Globus pallidus (tissue), 1 donor: ENCODE measurements around the gene UBE2L5.
"Not testable (repeated sequence)": the region's sequence is repeated elsewhere in the genome, so short reads cannot be mapped to it uniquely, and the experiment has no call there.

Experiments used
- DNase-seq: peaks from one replicate; pipeline ENCODE4 v3.0.0-alpha.2; 2015; ENCODE audit warnings: low spot score

The UBE2L5 gene

DNA sequence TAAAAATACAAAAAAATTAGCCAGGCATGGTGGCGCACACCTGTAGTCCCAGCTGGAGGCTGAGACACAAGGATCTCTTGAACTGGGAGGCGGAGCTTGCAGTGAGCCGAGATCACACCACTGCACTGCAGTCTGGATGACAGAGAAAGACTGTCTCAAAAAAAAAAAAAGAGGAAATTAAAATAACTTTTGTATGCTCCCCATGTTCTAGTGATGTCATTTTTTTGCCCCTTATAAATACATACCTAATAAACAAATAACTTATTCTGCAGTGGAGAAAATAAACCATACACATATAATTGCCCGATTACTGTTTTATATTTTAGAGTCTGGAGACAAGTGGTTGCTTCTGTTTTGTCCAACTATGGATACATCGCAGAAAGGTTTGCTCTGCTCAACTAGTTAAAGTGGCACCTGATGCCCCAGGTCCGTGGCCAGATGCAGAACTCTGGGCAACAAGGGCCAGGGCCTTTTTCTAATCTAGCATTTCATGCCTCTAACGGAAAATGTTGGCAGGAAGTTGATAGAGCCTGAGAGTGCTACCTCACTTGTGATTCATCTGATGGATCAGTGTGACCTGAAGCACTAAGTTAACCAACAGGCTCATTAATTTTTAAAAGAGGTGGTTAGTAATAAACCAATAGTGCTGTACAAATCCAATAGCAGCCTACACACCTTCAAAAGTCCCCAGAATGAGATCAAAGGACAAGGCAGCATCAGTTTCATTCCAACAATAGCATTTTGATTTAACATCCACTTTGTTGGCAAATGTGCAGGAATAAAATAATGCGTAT is 18.8 kb downstream of the UBE2L5 start:
- no peak for DNase-seq

DNA sequence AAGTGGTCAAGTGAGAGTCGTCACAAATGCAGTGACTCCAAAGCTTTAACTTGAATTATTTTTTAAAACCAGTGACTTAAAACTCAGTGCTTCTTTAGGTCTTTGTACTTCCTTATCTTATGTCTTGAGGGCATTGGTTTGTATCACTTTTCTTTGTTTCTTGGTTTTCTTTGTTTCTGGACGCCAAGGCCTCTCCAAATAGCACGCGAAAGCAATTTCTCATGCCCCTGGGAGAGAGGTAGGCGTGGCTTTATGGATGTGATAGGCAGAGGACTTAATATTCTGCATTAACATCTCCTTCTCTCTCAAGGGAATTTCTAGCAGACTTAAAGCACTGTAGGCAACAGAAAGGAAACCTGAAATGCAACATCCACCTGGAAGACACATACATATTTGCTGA is 20.6 kb downstream of the UBE2L5 start:
- DNase-seq, result no peak

DNA sequence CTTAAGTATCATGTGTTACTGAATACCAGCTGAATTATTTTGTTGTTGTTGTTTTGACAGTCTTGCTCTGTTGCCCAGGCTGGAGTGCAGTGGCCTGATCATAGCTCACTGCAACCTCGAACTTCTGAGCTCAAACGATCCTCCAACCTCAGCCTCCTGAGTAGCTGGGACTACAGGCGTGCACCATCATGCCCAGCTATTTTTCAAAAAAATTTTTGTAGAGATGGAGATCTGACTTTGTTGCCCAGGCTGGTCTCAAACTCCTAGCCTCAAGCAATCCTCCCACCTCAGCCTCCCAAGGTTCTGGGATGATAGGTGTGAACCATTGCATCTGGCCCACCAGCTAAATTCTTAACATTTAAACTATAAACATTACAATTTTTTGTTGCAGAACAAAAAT is 21.2 kb downstream of the UBE2L5 start:
- not testable (repeated sequence) for DNase-seq

DNA sequence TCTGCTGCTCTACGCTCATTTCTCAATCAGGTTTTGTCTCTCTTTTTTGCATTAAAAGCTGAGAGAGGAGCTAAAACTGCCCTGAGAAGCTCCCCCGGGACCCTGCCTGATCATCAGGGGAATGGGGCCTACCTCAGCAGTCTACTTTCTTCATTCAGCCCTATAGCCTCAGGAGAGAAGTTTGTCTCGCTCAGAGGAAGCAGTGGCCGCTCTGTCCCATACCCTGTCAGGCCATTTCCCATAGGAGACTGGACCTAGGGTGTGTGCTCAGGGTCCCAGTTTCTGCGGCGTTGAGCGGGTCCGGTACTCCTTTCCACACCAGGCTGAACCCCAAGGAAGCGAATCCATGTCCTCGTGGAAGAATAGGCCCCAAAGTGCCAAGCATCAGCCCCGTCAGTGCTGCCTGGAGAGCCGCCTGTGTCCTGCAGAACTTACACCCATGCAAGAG is 21.7 kb downstream of the UBE2L5 start:
- no peak for DNase-seq

DNA sequence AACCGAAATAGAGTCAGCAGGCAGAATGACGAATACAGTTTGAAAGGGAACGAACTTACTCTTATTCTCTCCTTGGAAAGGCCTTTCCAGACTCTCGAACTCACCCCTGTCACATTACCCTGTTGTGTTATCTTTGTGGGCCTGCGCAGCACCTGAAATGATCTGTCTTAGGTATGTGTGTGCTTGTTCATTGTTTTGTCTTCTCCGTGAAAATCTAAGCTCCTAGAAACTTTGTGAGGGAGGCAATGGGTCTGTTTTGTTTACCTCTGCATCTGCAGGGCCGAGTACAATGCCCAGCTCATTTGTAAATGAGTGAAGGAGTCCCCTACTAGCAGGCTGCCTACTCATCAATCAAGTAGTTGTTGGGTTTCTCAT is 23.8 kb downstream of the UBE2L5 start:
- DNase-seq, result no peak

DNA sequence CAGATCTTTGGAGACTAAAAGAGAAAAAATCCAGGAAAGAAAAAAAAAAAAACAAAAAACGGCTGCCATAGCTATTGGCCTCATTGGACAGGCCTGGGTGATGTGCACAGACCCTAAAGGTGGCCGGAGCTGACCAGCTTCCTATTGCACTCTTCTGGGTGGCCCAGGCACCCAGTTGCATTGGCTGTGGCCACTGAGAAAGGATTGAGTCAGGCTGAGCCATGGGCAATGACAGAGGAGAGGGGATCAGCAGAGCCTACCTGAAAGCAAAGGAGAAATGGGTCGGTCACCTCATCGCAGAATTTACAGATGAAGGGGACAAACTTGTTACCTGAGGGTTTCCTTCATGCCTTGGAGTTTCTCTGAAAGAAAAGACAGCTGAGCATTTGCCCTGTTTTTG is 26.1 kb downstream of the UBE2L5 start:
- no peak for DNase-seq

DNA sequence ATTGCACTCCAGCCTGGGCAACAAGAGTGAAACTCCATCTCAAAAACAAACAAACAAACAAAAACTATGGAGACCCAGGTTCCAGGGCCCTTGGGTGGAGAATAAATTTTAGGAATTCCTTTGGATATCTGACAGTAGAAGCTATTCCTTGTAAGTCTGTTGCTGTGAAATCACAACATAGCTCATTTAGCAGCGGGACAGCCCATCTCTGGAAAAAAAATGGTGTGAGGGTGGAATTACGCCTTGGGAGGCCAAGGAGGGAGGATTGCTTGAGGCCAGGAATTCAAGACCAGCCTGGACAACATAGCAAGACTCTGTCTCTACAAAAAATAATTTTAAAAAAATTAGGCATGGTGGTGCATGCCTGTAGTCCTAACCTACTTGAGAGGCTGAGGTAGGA is 27.8 kb downstream of the UBE2L5 start:
- DNase-seq, result no peak

DNA sequence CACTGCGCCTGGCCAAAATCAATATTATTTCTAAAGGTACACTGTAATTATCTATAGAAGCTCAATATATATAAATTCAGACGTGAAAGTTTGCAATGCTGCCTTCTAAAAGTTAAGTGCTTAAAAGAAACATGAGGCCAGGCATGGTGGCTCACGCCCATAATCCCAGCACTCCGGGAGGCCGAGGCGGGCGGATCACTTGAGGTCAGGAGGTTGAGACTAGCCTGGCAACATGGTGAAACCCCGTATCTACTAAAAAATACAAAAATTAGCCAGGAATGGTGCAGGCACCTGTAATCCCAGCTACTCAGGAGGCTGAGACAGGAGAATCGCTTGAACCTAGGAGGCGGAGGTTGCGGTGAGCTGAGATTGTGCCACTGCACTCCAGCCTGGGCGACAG is 29.2 kb downstream of the UBE2L5 start:
- not testable (repeated sequence) for DNase-seq

DNA sequence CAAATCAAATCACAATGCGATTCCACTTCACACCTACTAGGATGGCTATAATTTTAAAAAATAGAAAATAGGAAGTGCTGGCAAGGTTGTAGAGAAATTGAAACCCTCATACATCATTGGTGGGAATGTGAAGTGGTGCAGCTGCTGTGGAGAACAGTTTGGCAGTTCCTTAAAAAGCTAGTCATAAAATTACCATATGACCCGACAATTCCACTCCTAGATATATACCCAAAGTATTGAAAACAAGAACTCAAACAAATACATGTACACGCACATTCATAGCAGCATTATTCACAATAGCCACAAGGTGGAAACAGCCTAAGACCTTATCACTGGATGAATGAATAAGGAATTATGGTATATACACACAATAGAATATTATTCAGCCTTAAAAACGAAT is 31.4 kb downstream of the UBE2L5 start:
- DNase-seq, result no peak

DNA sequence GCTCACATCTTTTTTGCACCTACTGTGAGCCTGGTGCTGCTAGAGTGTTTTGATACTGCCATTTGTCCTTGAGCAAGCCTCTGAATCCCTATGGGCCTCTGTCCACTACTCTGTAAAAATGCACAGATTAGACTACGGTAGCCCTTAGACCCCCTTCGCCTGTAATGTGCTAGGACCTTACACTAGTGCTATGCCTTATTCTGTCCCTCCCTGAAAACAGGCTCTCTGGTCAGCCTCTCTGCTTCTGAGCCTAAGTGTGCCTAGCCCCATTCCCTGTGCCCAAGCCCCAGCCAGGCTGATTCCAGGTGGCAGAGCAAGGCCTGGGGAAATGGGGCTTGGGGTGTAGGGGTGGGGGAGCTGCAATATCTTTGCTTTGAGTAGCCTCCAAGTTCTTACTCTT is 32.7 kb downstream of the UBE2L5 start:
- DNase-seq, result no peak

DNA sequence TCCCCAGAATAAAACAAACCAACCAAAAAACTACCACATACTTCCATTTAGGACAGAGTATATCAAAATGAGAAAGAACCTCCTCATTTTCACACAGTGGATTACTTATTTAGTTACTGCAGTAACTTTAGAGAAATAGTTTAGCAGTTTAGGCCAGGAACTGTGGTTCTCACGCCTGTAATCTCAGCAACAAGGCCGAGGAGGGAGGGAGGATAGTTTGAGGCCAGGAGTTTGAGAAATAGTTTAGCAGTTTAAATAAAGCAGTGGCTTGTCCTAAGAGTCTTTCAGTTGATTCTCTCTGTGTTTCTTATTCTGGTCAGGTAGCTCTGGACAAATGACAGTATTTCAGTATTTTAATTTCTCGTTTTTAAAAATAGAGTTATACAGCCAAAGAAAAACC is 34.0 kb downstream of the UBE2L5 start:
- no peak for DNase-seq

DNA sequence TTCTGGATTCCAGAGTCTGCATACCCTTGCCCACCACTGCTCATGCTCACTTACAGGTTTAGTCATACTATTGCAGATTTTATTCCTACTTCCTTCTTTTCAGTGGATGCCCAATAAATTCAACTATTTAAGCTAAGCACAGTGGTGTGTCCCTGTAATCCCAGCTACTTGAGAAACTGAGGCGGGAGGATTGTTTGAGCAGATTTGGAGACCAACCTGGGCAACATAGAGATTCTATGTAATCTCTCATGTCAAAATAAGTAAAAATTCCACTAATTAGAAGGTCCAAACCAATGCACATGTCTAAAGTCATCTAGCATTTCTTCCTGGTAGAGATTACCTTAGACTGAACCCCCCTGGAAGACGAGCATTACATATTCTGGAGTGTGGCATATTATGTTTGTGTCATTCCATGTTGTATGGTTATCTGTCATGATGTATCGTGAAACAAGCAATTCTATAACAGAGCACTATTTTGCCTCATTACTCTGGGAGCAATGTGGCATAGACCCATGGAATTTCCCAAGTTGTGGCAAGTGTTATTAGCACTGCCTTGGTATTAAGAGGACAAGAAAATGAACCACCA is 35.1 kb downstream of the UBE2L5 start:
- no peak for DNase-seq

DNA sequence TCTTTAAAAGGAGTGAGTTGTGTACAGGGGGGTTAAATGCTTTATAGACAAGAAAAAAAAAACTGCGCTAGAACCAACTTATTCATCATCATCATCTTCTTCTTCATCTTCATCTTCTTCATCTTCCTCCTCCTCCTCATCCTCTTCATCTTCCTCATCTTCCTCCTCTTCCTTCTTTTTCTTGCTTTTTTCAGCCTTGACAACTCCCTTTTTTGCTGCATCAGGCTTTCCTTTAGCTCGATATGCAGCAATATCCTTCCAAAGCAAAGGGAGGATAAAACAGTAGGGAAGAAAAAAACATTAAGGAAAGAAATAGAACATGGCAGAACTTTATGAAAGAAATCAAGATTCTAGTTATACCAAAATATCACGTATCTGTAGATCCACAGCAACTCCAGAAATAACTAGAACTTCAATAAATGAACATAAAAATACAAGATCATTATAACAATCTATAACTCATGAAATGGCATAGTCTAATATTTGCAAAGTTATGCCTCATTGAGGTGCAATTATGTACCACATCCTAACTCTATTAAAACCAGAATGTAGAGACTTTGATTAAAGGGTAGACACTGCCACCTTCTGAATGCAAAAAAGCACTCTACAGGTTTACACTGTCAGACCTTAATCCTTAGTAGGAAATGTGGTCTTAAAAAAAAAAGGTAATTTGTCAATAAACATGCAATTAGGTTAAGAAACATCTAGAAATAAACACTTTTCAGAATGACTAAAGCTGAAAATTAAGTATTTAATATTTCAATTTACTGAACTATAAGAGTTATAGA is 39.2 kb downstream of the UBE2L5 start:
- peak; percentile 40 for DNase-seq

DNA sequence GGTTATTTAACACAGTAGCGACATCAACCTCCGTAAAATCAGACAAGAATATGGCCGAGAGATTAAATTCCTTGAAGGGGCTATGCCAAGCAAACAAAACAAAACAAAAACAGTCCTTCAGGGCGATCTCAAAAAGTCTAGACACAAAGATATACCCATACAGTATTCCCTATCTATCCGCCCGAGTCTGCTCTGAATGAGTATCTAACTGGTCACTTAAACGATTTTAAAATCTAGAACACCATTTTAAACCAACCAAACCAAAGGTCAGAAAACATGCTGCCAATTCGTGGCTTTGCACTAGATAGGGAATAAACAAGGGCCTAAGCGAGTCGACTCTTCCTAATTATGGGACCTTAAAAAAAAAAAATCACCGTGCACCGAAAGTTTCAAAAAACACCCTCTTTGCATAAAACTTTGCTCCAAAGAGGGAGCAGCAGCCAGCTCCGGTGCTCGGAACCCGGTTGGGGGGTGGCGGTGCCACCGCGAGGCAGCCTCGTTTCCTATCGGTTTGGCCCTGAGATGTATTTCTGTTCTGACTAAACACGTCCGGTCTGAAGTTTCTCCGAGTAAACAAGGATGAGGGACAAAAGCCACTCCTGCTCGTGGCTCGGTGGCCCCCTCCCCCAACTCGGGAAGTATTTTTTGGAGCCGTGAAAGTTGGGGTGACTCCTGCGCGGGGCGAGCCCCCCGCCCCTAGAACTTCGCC is 41.6 kb downstream of the UBE2L5 start:
- DNase-seq, result peak; percentile 75

DNA sequence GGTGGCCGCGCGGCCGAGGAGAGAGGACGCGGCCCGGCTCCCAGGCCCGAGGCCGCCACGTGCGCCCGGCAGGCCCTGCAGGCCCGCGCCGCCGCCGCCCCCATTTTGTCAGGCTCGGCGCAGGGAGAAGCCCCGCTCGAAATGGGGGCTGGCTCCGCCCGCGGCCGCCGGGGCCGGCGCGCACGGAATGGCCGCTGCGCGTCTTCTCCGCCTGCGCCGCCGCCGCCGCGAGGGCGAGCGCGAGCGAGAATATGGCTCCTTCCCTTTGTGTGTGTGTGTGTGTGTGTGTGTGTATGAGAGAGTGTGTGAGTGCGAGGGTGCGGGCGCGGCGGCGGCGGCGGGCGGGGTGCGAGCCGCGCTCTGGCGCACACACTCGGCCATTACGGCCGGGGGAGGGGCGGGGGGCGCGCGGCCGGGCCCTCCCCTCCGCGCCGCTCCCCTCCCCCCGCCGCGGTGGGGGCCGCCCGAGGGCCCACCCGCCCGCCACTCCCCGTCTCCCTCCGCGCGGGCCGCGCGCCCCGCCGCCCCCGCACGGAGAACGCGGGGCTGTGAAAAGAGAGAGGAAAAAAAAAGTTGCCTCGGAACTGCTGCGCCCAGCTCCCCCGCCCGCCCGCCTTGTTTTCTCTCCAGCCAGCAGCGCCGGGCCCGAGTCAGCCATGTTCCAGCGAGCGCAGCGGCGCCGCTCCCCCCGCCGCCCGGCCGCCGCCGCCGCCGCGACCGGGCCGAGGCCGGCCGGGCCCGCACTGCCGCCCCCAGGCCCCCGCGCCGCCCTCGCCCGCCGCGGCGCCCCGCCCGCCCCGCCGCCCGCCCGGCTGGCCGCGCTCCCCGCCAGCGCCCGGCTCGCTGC is 42.4 kb downstream of the UBE2L5 start:
- DNase-seq, result peak; percentile 84

DNA sequence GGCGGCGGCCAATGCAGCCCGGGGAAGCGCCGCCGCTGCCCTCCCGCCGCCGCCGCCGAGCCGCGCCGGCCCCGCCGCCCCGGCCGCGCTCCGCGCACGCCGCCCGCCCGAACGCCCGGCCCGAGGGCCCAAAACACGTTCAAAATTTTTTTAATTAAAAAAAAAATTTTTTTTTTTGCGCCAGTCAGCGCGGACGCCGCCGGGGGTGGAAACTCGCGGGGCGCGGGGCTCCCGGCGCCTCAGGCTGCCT is 43.0 kb downstream of the UBE2L5 start:
- no peak for DNase-seq

DNA sequence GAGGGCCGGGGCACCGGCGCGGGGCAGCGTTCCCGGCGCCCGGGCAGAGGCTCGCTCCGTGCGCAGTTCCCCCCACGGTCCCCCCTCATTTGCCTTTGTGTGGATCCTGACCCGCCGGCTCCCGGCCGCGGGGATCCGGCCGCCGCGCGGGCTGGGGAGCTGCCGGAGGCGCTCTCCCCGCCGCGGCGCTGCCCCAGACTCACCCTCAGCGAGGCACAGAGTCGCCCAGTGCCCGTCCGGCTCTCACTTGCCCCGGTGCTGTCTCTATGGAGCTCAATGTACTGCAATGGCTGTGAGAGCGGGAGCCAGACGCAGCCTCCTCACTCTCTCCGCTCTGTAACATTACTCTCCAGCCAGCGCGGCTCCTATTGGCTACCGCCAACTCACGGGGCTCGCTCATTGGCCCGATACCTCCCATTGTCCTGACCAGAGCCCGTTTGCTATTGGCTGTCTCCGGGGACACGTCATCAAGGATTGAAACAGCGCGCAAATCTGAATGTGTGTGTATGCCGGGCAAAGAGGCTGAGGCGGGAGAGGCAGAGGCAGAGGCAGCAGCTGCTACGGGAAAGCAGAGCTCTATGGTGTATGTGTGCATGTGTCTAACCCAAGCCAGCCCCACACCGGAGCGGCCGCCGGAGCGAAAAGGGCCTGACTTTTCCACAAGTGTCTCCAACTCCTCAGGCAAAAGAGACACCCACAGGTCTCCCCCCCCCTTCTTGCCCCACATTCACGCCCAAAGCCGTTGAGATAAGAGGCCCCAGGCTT is 43.5 kb downstream of the UBE2L5 start, which contains the start of gene HMGB1:
TSS of gene HMGB1 (minus strand) at position 344 of the 765 bp plus-strand sequence. CDS start 2,256 bp downstream, outside the sequence.
- DNase-seq, result peak; percentile 98

DNA sequence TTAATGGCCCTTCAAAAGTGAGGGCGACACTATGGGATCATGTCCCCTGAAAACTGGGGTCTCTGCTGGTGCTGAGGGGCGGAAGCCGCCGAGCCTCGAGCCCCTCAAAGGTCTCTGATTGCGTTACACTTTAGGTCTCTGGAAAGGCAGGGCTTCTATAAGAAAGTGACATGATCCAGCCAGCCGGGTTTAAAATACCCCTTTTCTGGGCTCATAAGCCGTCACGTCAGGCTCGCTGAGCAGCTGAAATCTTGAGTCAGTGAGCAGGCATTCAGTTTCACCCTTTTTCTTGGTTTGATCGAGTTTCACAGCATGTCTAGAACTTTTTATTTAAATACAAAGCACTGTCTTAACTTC is 44.0 kb downstream of the UBE2L5 start:
- no peak for DNase-seq

DNA sequence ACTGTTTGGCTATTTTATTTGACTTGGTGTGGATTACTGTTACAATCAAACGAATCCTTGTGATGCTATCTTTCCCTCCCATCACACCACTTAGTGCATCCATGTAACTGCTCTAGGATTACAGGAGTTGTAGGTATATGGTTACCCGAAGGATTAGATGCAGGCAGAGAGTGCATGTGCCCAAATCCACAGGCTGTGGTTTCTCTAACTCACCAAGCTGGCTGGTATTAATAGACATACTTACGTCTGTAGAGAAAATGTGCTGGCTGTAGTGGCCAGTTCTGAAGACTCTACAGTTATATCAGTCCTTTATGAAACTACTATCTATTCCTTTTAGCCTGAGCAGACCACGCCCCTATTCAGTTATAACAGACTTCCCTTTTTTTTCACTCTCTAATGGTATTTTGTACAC is 44.6 kb downstream of the UBE2L5 start:
- no peak for DNase-seq

DNA sequence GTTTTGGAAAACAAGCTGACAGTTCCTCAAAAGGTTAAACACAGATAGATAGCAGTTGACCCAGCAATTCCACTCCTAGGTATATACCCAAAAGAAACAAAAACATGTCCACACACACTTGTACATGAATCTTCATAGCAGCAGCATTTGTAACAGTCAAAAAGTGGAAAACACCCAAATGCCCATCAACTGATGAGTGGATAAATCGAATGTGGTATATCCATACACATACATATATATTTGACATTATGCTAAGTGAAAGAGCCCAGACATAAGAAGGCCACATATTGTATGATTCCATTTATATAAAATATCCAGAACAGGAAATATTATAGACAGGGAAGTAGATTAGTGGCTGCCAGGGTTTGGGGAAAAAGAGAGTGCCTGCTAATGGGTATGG is 51.4 kb downstream of the UBE2L5 start:
- DNase-seq, result no peak
